ENCODE measurements around the gene MAPKAPK3. TPM values are rescaled to one million over a fixed set of nuclear protein-coding genes. Genes with fewer than 3 reads are reported as not detected.

Gene MAPKAPK3
- total RNA-seq = 178 and 183 TPM in 2 replicates

GRCh38 chr3:50617096-50617791 lies at the start of gene MAPKAPK3:
MAPKAPK3 (plus strand) TSS chr3:50617151; CDS start chr3:50617566, 415 bp downstream.
- intact Hi-C loops (cut with micrococcal nuclease) = loop anchor here (2.0 to 10.0 kb wide), 8 partner anchors 166 to 1658 kb away; partner anchors contain the start of genes PARP3, POC1A, RRP9 and TMEM115

DNA sequence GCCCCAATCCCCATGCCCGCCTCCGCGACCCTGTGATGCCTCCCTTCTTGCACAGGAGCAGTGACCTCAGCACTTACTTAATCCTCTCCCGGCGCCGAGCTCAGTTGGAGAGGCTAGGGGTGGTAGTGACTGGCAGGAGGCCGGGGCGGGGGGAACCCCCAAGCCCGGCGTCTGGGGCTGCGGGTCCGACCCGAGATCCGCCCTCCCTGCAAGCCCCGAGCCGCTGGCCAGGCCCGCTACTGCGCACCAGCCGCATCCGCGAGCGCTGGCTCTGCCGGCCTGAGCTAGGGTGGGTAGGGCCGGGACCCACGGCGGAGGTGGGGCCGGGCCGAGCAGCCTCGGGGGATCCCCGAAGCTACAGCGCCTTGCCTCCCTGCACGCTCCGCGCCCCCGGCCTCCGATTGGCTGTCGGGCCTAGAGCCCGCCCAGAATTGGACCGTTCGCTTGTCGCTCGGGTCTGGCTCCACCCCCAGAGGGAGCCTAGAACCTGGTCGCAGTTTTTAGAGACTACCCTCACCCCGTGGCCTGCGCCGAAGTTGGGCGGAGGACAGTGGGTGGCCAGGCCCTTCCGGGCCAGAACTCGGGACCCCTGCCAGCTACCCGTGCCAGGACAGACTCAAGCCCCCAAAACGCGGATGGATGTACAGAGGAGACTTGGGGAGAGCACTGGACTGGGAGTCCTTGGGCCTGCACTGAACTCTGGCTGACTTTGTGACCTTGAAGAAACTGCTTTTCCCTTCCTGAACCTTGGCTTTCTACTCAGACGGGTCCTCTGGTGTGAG lies 49.4 kb upstream of the MAPKAPK3 start, which contains the start of gene C3orf18:
C3orf18 (minus strand) TSS at position 362 of the 782 bp plus-strand sequence. CDS start 2,048 bp downstream, outside the sequence.
- intact Hi-C loops (cut with micrococcal nuclease) = loop anchor here (1.0 to 5.0 kb wide), 6 partner anchors 117 to 1115 kb away; partner anchors contain the start of genes CYB561D2, DAG1, NPRL2 and TMEM115

GRCh38 chr3:50568947-50569749 lies 47.8 kb upstream of the MAPKAPK3 start, which contains the start of gene HEMK1:
HEMK1 (plus strand) TSS chr3:50569522; CDS start chr3:50571105, 1,583 bp downstream.
- intact Hi-C loops (cut with micrococcal nuclease) = loop anchor here (1.0 to 5.0 kb wide), 9 partner anchors 119 to 1113 kb away; partner anchors contain the start of genes CYB561D2, DAG1, GNAI2 and HYAL3

DNA sequence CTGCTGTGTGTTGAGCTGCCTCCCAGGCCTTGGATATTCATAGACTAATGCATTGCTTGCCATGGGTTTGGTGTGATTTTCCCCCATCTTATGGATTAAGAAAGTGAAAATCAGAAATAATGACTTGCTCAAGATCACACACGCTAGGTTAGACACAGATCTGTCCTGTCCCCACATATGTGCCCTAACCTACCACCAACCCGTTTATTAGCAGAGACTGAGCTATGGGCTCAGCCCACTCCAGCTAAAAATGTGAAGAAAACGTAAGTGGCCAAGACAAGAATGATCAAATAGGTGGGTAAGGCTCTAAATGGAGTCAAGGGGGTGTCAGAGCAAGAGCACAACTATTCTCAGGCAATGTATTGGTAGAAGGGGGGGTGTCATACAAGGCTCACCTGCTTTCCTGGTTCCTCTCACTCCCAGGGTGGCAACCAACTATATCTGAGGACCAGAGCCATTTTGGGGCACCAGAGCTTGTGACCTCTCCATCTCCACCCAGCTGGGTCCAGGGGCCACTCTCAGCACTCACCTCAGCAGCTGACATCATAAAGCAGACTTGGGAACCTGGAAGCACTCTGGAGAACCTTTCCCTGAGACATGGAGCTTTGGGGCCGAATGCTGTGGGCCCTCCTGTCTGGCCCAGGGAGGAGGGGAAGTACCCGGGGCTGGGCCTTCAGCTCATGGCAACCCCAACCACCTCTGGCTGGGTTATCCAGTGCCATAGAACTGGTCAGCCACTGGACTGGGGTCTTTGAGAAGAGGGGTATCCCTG lies 46.3 kb upstream of the MAPKAPK3 start:
- intact Hi-C loops (cut with micrococcal nuclease) = loop anchor here (5.0 kb wide), 4 partner anchors 102 to 1102 kb away; partner anchors contain the start of genes DOCK3 and TEX264

- intact Hi-C loops (cut with micrococcal nuclease) = loop anchor here (5.0 kb wide), 4 partner anchors 101 to 1101 kb away; partner anchors contain the start of genes DOCK3 and TEX264
Observed at GRCh38 chr3:50571486-50571885, 45.5 kb upstream of the MAPKAPK3 start.

DNA sequence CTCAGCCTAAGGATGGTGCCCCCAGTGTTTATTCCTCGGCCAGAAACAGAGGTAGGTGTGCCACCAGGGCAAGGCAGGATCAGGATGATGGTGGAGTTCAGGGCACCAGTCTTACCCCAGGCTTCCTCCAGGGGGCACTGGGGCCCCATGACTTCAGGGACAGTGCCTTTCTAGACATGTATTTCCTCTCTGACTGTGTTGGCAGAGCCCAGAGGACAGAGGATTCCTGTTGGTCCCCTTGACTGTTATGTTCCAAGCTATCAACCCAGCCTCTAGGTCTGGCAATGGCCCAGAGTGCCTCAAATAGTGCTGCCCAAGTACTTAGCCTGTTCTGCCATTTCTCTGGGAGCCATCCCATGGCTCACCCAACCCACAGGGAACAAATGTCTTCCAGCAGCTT lies 44.8 kb upstream of the MAPKAPK3 start:
- intact Hi-C loops (cut with micrococcal nuclease) = loop anchor here (1.0 to 5.0 kb wide), 8 partner anchors 42 to 1100 kb away; partner anchors contain the start of genes DOCK3 and TEX264

DNA sequence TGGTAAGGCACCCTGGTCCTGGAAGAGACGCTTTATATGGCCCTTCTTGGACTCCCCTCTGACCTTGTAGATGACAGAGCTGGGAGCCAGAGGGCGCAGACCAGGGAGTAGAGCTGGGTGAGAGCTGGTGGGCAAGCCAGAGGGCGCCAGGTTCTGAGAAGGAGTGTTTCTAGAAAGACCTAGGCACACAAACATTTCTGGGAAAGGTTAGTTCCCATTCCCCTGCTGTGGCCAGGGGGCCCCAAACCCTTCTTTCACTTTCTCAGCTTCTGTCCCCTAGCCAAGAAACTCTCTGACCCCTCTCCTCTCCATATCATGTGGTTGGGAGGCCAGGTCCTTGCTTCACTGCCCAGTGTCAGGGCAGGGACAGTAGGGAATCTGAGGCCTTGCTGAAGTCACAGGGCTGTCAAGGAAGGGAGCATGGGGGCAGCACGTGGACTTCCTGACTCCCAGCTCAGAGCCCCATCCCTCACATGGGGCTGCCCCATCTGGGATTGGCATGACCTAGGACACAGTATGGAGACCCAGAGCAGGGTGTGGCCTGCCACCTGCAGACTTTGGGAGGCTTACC lies 44.1 kb upstream of the MAPKAPK3 start:
- intact Hi-C loops (cut with micrococcal nuclease) = loop anchor here (1.0 to 5.0 kb wide), 11 partner anchors 17 to 1099 kb away; partner anchors contain the start of genes DCAF1, DOCK3 and TEX264

DNA sequence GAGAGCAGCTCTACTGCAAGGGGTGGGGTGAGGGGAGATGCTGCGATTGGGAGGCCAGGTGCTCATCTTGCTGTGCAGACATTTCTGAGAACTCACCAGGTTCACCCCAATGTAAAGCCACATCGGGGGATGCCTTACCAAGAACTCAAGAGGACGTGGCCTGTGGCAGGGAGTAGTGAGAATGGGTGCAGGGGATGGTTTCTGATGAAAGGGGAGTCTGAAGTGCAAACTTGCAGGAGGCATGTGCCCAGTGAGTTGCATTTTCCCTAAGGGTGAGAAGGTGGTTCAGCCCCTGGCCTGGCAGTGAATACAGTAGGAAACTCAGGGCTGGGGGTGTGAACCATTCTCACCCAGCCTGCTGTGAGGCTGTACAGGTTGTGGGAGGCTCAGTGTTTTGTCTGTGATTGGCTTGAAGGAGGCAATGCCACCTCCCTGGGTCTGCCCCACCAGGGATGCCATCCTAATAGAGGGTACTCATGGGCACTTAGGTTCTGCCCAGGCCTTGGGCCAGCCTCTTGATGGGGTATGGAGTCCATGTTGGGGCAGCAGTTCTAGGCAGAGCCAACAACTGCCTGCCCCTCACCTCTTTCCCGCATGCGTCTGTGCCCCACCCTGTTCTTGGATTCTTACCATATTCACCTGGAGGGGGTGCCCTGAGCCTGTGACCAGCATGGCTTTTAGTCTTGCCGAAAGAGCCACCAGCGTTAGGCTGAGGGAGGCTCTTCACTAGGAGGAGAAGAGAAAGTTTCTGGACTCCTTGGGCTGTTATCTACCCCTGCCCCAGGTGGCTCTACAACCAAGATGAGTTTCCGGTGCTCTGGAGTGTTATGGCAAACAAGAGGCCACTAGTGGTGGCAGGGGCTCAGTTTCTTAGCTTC lies 43.1 kb upstream of the MAPKAPK3 start:
- intact Hi-C loops (cut with micrococcal nuclease) = loop anchor here (1.0 to 5.0 kb wide), 7 partner anchors 16 to 1098 kb away; partner anchors contain the start of genes DCAF1, DOCK3 and TEX264

DNA sequence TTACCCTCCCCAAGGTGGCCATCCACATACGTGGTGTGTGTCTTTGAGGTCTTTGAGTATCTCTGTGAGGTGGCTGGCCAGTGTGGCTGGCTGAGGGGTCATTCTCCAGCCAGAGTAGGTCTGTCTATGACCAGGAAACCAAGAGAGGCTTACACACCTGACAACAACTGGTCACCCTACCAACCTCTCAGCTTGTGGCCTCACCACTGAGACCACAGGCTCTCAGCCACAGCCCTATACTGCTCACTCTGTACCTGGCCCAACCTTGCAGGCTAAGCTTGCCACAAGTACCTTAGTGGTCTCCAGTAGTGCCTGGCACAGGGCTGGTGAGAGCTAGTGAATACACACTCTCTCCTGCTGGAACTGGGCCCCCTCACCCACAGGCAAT lies 42.5 kb upstream of the MAPKAPK3 start:
- intact Hi-C loops (cut with micrococcal nuclease) = loop anchor here (5.0 kb wide), 4 partner anchors 98 to 1098 kb away; partner anchors contain the start of genes DOCK3 and TEX264

DNA sequence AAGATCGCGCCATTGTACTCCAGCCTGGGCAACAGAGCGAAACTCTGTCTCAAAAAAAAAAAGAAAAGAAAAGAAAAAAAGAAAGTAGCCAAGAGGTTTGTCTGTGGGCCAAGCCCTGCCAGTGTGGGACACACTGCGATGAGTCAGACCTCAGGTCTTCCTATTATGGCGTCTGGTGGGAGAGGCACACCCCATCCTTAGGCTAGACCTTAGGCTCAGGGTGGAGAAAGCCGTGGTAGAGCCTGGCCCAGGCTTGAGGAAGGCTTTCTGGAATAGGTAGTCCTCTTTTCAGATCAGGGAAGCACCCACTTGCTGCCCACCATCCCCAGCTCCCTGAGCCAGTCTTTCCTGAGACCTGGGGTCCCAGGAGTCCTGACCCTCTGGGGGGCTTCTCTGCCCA lies 41.6 kb upstream of the MAPKAPK3 start:
- intact Hi-C loops (cut with micrococcal nuclease) = no loop called here

DNA sequence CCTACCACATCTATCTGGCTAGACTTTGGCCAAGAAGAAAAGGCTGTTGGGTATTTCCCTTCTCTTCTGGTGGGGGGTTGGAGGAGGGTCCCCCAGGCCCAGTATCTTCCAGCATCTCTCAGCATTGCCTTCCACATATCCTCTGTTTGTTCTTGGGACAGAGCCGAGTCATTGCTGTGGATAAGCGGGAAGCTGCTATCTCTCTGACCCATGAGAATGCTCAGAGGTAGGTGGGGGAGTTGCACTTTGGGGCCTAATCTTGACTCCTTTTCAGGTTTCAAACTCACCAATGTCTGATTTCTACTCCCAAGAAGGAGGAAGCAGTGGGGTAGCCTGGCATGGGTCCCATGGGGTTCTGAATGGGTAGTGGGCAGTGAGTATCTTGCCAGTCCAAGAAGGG lies 39.6 kb upstream of the MAPKAPK3 start:
- intact Hi-C loops (cut with micrococcal nuclease) = no loop called here

DNA sequence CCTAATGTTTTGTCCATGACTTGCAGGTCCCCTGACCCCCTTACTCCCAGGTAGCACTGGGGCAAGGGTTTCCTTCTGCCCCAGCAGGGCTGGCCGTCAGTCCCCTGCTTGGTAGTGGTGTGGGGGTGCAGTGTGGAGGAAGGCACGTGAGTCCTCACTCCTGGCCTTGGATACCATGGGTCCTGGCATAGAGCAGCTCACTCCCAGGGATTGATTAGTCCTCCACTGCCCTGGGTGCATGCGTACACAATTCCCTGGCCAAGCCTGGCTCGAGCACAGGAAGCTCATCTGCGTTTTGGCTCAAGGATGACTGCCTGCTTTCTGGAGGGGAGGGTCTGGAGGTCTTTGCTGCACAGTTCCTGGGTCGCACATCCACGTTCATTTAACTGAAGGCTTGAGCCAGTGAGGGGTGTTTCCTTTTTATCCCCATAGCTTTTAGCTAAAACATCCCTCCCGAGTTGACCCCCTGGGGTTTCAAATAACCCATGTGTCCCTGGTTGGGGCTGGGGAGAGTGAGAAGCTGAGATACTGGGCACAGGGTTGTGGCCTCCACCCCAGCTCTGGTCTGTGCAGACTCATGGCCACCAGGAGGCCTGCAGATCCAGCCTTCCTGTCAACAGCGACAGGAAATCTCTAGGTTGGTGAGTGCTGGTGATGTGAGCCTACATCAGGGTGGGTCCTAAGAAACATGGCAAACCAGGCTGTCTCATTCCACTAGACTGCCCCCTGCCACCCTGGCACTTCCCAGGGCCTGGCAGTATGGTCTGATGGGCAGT lies 36.1 kb upstream of the MAPKAPK3 start:
- intact Hi-C loops (cut with micrococcal nuclease) = no loop called here

- intact Hi-C loops (cut with micrococcal nuclease) = no loop called here
Observed at GRCh38 chr3:50581459-50581842, 35.5 kb upstream of the MAPKAPK3 start.

DNA sequence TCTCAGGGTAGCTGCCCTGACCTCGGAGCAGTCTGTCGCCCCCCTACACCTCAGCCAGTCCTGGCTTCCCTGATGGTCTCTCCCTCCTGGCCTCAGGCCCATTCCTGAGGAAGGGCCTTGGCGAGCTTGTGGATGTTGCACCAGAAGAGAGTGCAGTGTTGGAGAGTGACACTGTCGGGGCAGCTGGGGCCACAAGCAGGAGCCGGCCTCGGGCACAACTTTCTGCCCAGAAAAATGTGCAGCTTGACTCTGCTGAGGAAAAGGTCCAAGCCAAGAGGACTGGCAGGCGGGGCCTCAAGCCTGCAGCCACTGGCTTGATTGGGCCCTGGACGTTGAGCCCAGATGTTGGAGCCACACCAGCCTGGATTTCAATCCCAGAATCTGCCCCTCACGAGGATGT lies 34.9 kb upstream of the MAPKAPK3 start:
- intact Hi-C loops (cut with micrococcal nuclease) = no loop called here

DNA sequence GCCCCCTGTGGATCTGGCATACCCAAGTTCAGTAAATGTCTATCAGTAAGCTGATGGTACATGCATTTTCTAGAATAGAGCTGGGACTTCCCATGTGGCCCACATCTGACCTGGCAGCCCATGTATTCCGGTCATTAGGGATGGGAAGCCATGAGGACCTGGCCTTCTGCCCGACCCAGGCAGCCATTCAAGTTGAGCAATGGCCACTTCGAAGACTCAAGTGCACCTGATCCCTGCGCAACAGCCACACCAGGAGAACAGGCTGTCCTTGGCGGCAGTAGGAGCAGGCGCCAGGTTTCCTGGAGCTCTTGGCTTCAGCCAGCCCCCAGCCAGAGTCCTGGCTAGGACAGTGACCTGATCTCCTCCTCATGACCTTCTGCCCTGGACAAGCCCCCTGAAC lies 33.1 kb upstream of the MAPKAPK3 start:
- intact Hi-C loops (cut with micrococcal nuclease) = no loop called here

GRCh38 chr3:50584391-50584790 lies 32.6 kb upstream of the MAPKAPK3 start:
- intact Hi-C loops (cut with micrococcal nuclease) = no loop called here

DNA sequence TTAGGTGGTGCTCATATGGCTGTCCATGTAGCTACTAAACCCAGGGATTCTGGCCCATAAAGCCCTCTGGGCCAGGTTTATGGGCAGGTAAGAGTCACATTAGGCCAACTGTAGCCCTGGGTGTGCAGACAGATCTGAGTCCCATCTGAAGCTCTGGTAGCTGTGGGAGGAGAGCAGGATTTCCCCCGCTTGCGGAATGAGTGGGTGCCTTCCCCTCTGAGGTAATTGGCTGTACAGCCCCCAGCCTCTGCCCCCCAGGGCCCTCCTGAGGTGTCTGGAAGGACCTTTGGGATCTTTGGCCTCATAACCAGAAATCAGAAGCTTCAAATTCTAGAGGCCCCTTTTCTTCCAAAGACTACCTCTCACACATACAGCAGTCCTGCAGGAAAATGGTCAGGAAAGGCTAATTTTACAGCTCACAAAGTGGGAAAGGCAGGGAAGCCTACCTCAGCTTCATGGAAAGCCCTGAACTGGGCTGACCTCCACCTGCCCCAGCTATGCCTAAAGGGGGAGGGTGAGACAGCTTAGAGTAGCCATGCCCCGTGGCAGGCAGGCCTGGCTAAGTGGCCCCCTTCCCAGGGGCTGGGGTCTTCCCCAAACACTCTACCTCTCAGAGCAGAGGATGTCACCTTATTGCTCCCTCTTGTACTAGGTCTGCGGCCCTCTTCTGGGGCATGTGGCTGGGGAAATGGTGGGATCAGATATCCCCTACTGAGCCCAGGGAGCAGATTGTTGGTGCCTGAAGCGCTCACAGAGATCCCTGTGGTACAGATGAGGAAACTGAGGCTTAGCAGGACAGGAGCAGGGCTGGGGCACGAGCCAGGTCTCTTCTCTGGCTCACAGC lies 30.8 kb upstream of the MAPKAPK3 start:
- intact Hi-C loops (cut with micrococcal nuclease) = no loop called here
